ENCODE data around the gene TCIRG1.
"Not testable (repeated sequence)": the region's sequence is repeated elsewhere in the genome, so short reads cannot be mapped to it uniquely, and the experiment has no call there.

Gene TCIRG1

GRCh38 chr11:68090287-68090686, 51.5 kb downstream of the TCIRG1 start:
- TF ChIP-seq EZH2phosphoT487 (IDR thresholded peaks at IDR 0.05; ENCODE audit: low read length): no peak
- no peak for TF ChIP-seq CTCF (IDR thresholded peaks at IDR 0.05; ENCODE audit: low read length)
- no peak for TF ChIP-seq EZH2 (optimal IDR thresholded peaks at IDR 0.05; ENCODE audit: low read depth, low read length)
- DNase-seq: no peak
- H3K9ac ChIP-seq (ENCODE audit: low read length): no peak overlapping the region
- H3K79me2 ChIP-seq (ENCODE audit: low read length): 0 out of 2 replicates have a peak, but pooled peaks cover 4% of the 10 kb centered on the region
- H3K4me3 ChIP-seq (ENCODE audit: low read length): no peak overlapping the region
- H3K4me1 ChIP-seq (ENCODE audit: low read length): no peaks in the 10 kb centered on the region
- H3K27me3 ChIP-seq (replicated peaks; ENCODE audit: insufficient read depth, low read length): no peaks in the 10 kb centered on the region
- H3K36me3 ChIP-seq (replicated peaks; ENCODE audit: insufficient read depth, low read length): no peaks in the 10 kb centered on the region
- H3K27ac ChIP-seq (ENCODE audit: low read length): no peak overlapping the region
- H3K9me2 ChIP-seq (replicated peaks; ENCODE audit: insufficient read depth, low read length): no peaks in the 10 kb centered on the region
- no peak overlapping the region for H3K4me2 ChIP-seq (ENCODE audit: low read depth, low read length)
- H4K20me1 ChIP-seq (ENCODE audit: insufficient read depth, low read length): no peaks in the 10 kb centered on the region
- no peaks in the 10 kb centered on the region for H3K9me3 ChIP-seq (replicated peaks; ENCODE audit: insufficient read depth, low read length)
- no peak overlapping the region for H2AFZ ChIP-seq (ENCODE audit: low read length)
- H3F3A ChIP-seq (ENCODE audit: insufficient read depth, low read length): no peaks in the 10 kb centered on the region

GRCh38 chr11:68090706-68091105, 51.9 kb downstream of the TCIRG1 start:
- H3K9me3 ChIP-seq (replicated peaks; ENCODE audit: insufficient read depth, low read length): no peaks in the 10 kb centered on the region
- TF ChIP-seq EZH2 (optimal IDR thresholded peaks at IDR 0.05; ENCODE audit: low read depth, low read length): no peak
- no peak for TF ChIP-seq EZH2phosphoT487 (IDR thresholded peaks at IDR 0.05; ENCODE audit: low read length)
- no peak for TF ChIP-seq CTCF (IDR thresholded peaks at IDR 0.05; ENCODE audit: low read length)
- no peak overlapping the region for H3K9ac ChIP-seq (ENCODE audit: low read length)
- no peak overlapping the region for H2AFZ ChIP-seq (ENCODE audit: low read length)
- H3K4me1 ChIP-seq (ENCODE audit: low read length): no peaks in the 10 kb centered on the region
- H3K9me2 ChIP-seq (replicated peaks; ENCODE audit: insufficient read depth, low read length): no peaks in the 10 kb centered on the region
- no peaks in the 10 kb centered on the region for H4K20me1 ChIP-seq (ENCODE audit: insufficient read depth, low read length)
- no peak for DNase-seq
- H3K4me3 ChIP-seq (ENCODE audit: low read length): no peak overlapping the region
- H3K36me3 ChIP-seq (replicated peaks; ENCODE audit: insufficient read depth, low read length): no peaks in the 10 kb centered on the region
- H3K27ac ChIP-seq (ENCODE audit: low read length): no peak overlapping the region
- H3F3A ChIP-seq (ENCODE audit: insufficient read depth, low read length): no peaks in the 10 kb centered on the region
- H3K4me2 ChIP-seq (ENCODE audit: low read depth, low read length): no peak overlapping the region
- H3K27me3 ChIP-seq (replicated peaks; ENCODE audit: insufficient read depth, low read length): no peaks in the 10 kb centered on the region
- H3K79me2 ChIP-seq (ENCODE audit: low read length): 0 out of 2 replicates have a peak, but pooled peaks cover 4% of the 10 kb centered on the region

- no peak for TF ChIP-seq EZH2phosphoT487 (IDR thresholded peaks at IDR 0.05; ENCODE audit: low read length)
- TF ChIP-seq CTCF (IDR thresholded peaks at IDR 0.05; ENCODE audit: low read length): no peak
- TF ChIP-seq EZH2 (optimal IDR thresholded peaks at IDR 0.05; ENCODE audit: low read depth, low read length): no peak
- H3F3A ChIP-seq (ENCODE audit: insufficient read depth, low read length): no peaks in the 10 kb centered on the region
- H3K4me1 ChIP-seq (ENCODE audit: low read length): no peaks in the 10 kb centered on the region
- peaks cover 3% of the 10 kb centered on the region; the same call in 1 of the 2 replicates for H3K36me3 ChIP-seq (replicated peaks; ENCODE audit: insufficient read depth, low read length)
- no peak overlapping the region for H3K27ac ChIP-seq (ENCODE audit: low read length)
- no peaks in the 10 kb centered on the region for H3K27me3 ChIP-seq (replicated peaks; ENCODE audit: insufficient read depth, low read length)
- no peak overlapping the region for H3K4me2 ChIP-seq (ENCODE audit: low read depth, low read length)
- H3K79me2 ChIP-seq (ENCODE audit: low read length): peaks cover 9% of the 10 kb centered on the region; the same call in 1 of the 2 replicates
- DNase-seq: no peak
- no peak overlapping the region for H3K9ac ChIP-seq (ENCODE audit: low read length)
- H3K4me3 ChIP-seq (ENCODE audit: low read length): no peak overlapping the region
- H2AFZ ChIP-seq (ENCODE audit: low read length): no peak overlapping the region
- no peaks in the 10 kb centered on the region for H3K9me2 ChIP-seq (replicated peaks; ENCODE audit: insufficient read depth, low read length)
- H3K9me3 ChIP-seq (replicated peaks; ENCODE audit: insufficient read depth, low read length): no peaks in the 10 kb centered on the region
- H4K20me1 ChIP-seq (ENCODE audit: insufficient read depth, low read length): no peaks in the 10 kb centered on the region
These were observed 53.6 kb downstream of the TCIRG1 start for GRCh38 chr11:68092411-68092810.

GRCh38 chr11:68092946-68093345, 54.1 kb downstream of the TCIRG1 start:
- H3K4me3 ChIP-seq (ENCODE audit: low read length); H3K36me3 ChIP-seq (replicated peaks; ENCODE audit: insufficient read depth, low read length); DNase-seq; H3K9me2 ChIP-seq (replicated peaks; ENCODE audit: insufficient read depth, low read length); H3F3A ChIP-seq (ENCODE audit: insufficient read depth, low read length); H3K9ac ChIP-seq (ENCODE audit: low read length); H3K27ac ChIP-seq (ENCODE audit: low read length); H2AFZ ChIP-seq (ENCODE audit: low read length); H3K27me3 ChIP-seq (replicated peaks; ENCODE audit: insufficient read depth, low read length); H3K4me2 ChIP-seq (ENCODE audit: low read depth, low read length); H4K20me1 ChIP-seq (ENCODE audit: insufficient read depth, low read length); H3K4me1 ChIP-seq (ENCODE audit: low read length); H3K9me3 ChIP-seq (replicated peaks; ENCODE audit: insufficient read depth, low read length): not testable (repeated sequence)
- H3K79me2 ChIP-seq (ENCODE audit: low read length): peaks cover 13% of the 10 kb centered on the region
